GM12892 (cell line): ENCODE data around the gene TIPARP.

Experiments
- DNase-seq: peaks from one replicate; pipeline ENCODE4 v3.0.0; 2011; ENCODE audit not compliant: insufficient read length
- FAIRE-seq: peaks from 2 replicates; lab custom pipeline; 2011; peaks lifted over from hg19 to GRCh38; lab: Jason Lieb, UNC
- POLR2A ChIP-seq: IDR thresholded peaks from 2 replicates; pipeline ENCODE4 v1.6.1; 2011; ENCODE audit warnings: low read depth, low read length, control low read depth
- POLR2AphosphoS5 ChIP-seq: IDR thresholded peaks from 2 replicates; pipeline ENCODE4 v1.6.1; 2011; ENCODE audit warnings: low read depth, low read length, control low read depth
- TAF1 ChIP-seq: IDR thresholded peaks from 2 replicates; pipeline ENCODE4 v1.6.1; 2011; ENCODE audit warnings: low read depth, mild to moderate bottlenecking, control low read depth, low read length, borderline replicate concordance

The TIPARP gene

GRCh38 chr3:156681002-156681401 is 6.6 kb downstream of the TIPARP start:
- FAIRE-seq (no peak), DNase-seq (no peak)
- no peak for TF ChIP-seq POLR2AphosphoS5
- no peak for TF ChIP-seq TAF1
- TF ChIP-seq POLR2A, result no peak

GRCh38 chr3:156682501-156682900 is 8.1 kb downstream of the TIPARP start:
- FAIRE-seq, result no peak
- TF ChIP-seq POLR2AphosphoS5, result 0 out of 2 replicates have a peak, but pooled peaks have one; percentile 21
- no peak for TF ChIP-seq TAF1
- TF ChIP-seq POLR2A, result no peak
- no peak for DNase-seq

- FAIRE-seq (no peak), DNase-seq (no peak)
- TF ChIP-seq TAF1 (no peak), POLR2AphosphoS5 (no peak), POLR2A (no peak)
These were observed 8.6 kb downstream of the TIPARP start for GRCh38 chr3:156682963-156683362.

GRCh38 chr3:156685198-156685597 is 10.8 kb downstream of the TIPARP start:
- FAIRE-seq (peak; percentile 66), DNase-seq (no peak)
- TF ChIP-seq POLR2AphosphoS5, result no peak
- no peak for TF ChIP-seq POLR2A

- no peak for TF ChIP-seq TAF1
- no peak for TF ChIP-seq POLR2A
- TF ChIP-seq POLR2AphosphoS5, result no peak
- no peak for DNase-seq
- peak; percentile 74 for FAIRE-seq
These were observed 11.4 kb downstream of the TIPARP start for GRCh38 chr3:156685752-156686151.

- DNase-seq (no peak), FAIRE-seq (no peak)
- TF ChIP-seq POLR2A, result no peak
- no peak for TF ChIP-seq TAF1
- TF ChIP-seq POLR2AphosphoS5, result no peak
These were observed 12.6 kb downstream of the TIPARP start for GRCh38 chr3:156687023-156687422.

- no peak for FAIRE-seq
- no peak for DNase-seq
These were observed 14.5 kb downstream of the TIPARP start for GRCh38 chr3:156688632-156689452.

GRCh38 chr3:156689608-156690007 is 15.2 kb downstream of the TIPARP start:
- DNase-seq (no peak), FAIRE-seq (peak; percentile 88)
- TF ChIP-seq POLR2AphosphoS5 (no peak), POLR2A (no peak), TAF1 (no peak)

More at GRCh38 chr3:156688632-156689452, 14.5 kb downstream of the TIPARP start:
- TF ChIP-seq TAF1, result no peak
- no peak for TF ChIP-seq POLR2A
- no peak for TF ChIP-seq POLR2AphosphoS5

- TF ChIP-seq TAF1 (no peak), POLR2A (no peak), POLR2AphosphoS5 (no peak)
- FAIRE-seq (no peak), DNase-seq (no peak)
These were observed 17.5 kb downstream of the TIPARP start for GRCh38 chr3:156691920-156692319.

- DNase-seq, result no peak
- no peak for FAIRE-seq
- TF ChIP-seq POLR2AphosphoS5 (no peak), POLR2A (no peak), TAF1 (no peak)
These were observed 18.8 kb downstream of the TIPARP start for GRCh38 chr3:156693166-156693565.

GRCh38 chr3:156694536-156694935 is 20.1 kb downstream of the TIPARP start:
- no peak for DNase-seq
- TF ChIP-seq POLR2A (no peak), TAF1 (no peak), POLR2AphosphoS5 (no peak)
- no peak for FAIRE-seq

GRCh38 chr3:156702367-156702766 is 28.0 kb downstream of the TIPARP start:
- FAIRE-seq, result no peak
- TF ChIP-seq POLR2A (no peak), TAF1 (no peak), POLR2AphosphoS5 (no peak)

More at GRCh38 chr3:156702367-156702766, 28.0 kb downstream of the TIPARP start:
- DNase-seq, result no peak
